NCI-H446 treated with DMSO at 0.1 percent for 48 hours (cell line): ENCODE results near the gene HOOK2.
A peak's percentile ranks its signal among the peaks of the same experiment; 100 is the strongest.
"Not testable (repeated sequence)": the region's sequence is repeated elsewhere in the genome, so short reads cannot be mapped to it uniquely, and the experiment has no call there.

ENCODE experiments used
- DNase-seq: peaks from one replicate; lab custom pipeline; 2025; lab: John Stamatoyannopoulos, UW

The HOOK2 gene

GRCh38 chr19:12774588-12775555 is at the start of gene HOOK2:
Gene HOOK2 (minus strand): TSS chr19:12775552. CDS start chr19:12775449, 103 bp downstream.
- no peak for DNase-seq

- DNase-seq, result no peak
Measured at GRCh38 chr19:12821761-12822160, 46.4 kb upstream of the HOOK2 start.

- DNase-seq, result not testable (repeated sequence)
Measured at GRCh38 chr19:12817810-12818209, 42.5 kb upstream of the HOOK2 start.

- not testable (repeated sequence) for DNase-seq
Measured at GRCh38 chr19:12817188-12817587, 41.8 kb upstream of the HOOK2 start.

GRCh38 chr19:12815088-12815487 is 39.7 kb upstream of the HOOK2 start:
- DNase-seq, result no peak

GRCh38 chr19:12806242-12807081 is 31.1 kb upstream of the HOOK2 start, which contains the start of gene RNASEH2A:
Gene RNASEH2A (plus strand): TSS chr19:12806584. CDS start chr19:12806674, 90 bp downstream.
- peak; percentile 89 for DNase-seq

- DNase-seq, result no peak
Measured at GRCh38 chr19:12804051-12804450, 28.7 kb upstream of the HOOK2 start.

- no peak for DNase-seq
Measured at GRCh38 chr19:12802267-12803106, 27.1 kb upstream of the HOOK2 start.

- DNase-seq, result peak; percentile 33
Measured at GRCh38 chr19:12801466-12802266, 26.3 kb upstream of the HOOK2 start, which contains the start of the genes PRDX2 and THSD8. Gene PRDX2 (minus strand): TSS chr19:12801800. CDS start chr19:12801261, 539 bp downstream. Gene THSD8 (plus strand): TSS chr19:12802069. CDS start chr19:12802072, 3 bp downstream.

GRCh38 chr19:12800923-12801465 is 25.6 kb upstream of the HOOK2 start:
- no peak for DNase-seq

GRCh38 chr19:12800466-12800770 is 25.1 kb upstream of the HOOK2 start:
- DNase-seq, result no peak

GRCh38 chr19:12799742-12800465 is 24.6 kb upstream of the HOOK2 start:
- DNase-seq, result no peak

- DNase-seq, result not testable (repeated sequence)
Measured at GRCh38 chr19:12797607-12798006, 22.3 kb upstream of the HOOK2 start.

GRCh38 chr19:12797141-12797587 is 21.8 kb upstream of the HOOK2 start:
- no peak for DNase-seq

GRCh38 chr19:12796146-12797071 is 21.1 kb upstream of the HOOK2 start:
- DNase-seq, result peak; percentile 62

GRCh38 chr19:12794971-12795381 is 19.6 kb upstream of the HOOK2 start:
- no peak for DNase-seq

GRCh38 chr19:12794196-12794941 is 19.0 kb upstream of the HOOK2 start:
- DNase-seq, result no peak
